ENCODE measurements around the gene ROBO2.

ROBO2 gene

DNA sequence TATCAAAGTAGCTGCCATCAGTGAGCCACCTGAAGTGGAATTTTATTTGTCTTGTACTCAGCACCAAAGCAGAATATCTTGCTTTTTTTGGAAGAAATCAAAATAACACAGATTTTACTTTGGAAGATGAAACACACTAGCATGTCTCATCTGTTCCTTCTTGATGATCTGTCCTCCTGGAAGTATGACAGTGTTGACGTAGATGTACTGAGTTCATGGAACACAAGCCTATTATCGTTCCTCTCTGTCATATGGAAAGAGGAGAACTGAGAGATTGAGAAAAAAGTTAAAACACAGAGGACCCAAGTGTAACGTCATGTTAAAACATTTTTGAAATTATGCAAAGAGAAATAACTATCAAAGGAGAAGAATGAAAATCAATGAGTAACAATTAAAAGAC is 340.2 kb downstream of the ROBO2 start:
- TF ChIP-seq ZNF157 (tag by site-specific recombination; IDR thresholded peaks at IDR 0.05) (no peak), ZNF391 (tag by site-specific recombination; IDR thresholded peaks at IDR 0.05; ENCODE audit: borderline replicate concordance, low read depth) (no peak), ZSCAN23 (tag by site-specific recombination; IDR thresholded peaks at IDR 0.05) (no peak), ZNF473 (tag by site-specific recombination; IDR thresholded peaks at IDR 0.05) (no peak), ZNF292 (tag by site-specific recombination; IDR thresholded peaks at IDR 0.05; ENCODE audit: borderline replicate concordance, low read depth) (no peak), ZSCAN30 (tag by site-specific recombination; IDR thresholded peaks at IDR 0.05) (no peak), GLI2 (tag by site-specific recombination; IDR thresholded peaks at IDR 0.05; ENCODE audit: borderline replicate concordance, low read depth) (no peak), ZNF654 (tag by site-specific recombination; IDR thresholded peaks at IDR 0.05; ENCODE audit: low read depth) (no peak), SP3 (tag by site-specific recombination; IDR thresholded peaks at IDR 0.05) (no peak), ZNF560 (tag by site-specific recombination; IDR thresholded peaks at IDR 0.05; ENCODE audit: borderline replicate concordance) (no peak), ZNF423 (tag by site-specific recombination; IDR thresholded peaks at IDR 0.05) (no peak), SALL2 (tag by site-specific recombination; IDR thresholded peaks at IDR 0.05; ENCODE audit: borderline replicate concordance) (no peak), ZNF169 (tag by site-specific recombination; IDR thresholded peaks at IDR 0.05) (no peak), IKZF3 (tag by site-specific recombination; IDR thresholded peaks at IDR 0.05) (no peak), BCL11B (tag by site-specific recombination; IDR thresholded peaks at IDR 0.05; ENCODE audit: low read depth) (no peak), OVOL3 (tag by site-specific recombination; IDR thresholded peaks at IDR 0.05) (no peak), ZNF335 (tag by site-specific recombination; conservative IDR thresholded peaks at IDR 0.05) (no peak), ZNF394 (tag by site-specific recombination; IDR thresholded peaks at IDR 0.05; ENCODE audit: borderline replicate concordance) (no peak)
- TF ChIP-seq, protein P1, sequence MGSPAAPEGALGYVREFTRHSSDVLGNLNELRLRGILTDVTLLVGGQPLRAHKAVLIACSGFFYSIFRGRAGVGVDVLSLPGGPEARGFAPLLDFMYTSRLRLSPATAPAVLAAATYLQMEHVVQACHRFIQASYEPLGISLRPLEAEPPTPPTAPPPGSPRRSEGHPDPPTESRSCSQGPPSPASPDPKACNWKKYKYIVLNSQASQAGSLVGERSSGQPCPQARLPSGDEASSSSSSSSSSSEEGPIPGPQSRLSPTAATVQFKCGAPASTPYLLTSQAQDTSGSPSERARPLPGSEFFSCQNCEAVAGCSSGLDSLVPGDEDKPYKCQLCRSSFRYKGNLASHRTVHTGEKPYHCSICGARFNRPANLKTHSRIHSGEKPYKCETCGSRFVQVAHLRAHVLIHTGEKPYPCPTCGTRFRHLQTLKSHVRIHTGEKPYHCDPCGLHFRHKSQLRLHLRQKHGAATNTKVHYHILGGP (tag by site-specific recombination; IDR thresholded peaks at IDR 0.05): no peak
- TF ChIP-seq, protein P2, sequence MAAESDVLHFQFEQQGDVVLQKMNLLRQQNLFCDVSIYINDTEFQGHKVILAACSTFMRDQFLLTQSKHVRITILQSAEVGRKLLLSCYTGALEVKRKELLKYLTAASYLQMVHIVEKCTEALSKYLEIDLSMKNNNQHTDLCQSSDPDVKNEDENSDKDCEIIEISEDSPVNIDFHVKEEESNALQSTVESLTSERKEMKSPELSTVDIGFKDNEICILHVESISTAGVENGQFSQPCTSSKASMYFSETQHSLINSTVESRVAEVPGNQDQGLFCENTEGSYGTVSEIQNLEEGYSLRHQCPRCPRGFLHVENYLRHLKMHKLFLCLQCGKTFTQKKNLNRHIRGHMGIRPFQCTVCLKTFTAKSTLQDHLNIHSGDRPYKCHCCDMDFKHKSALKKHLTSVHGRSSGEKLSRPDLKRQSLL (tag by site-specific recombination; IDR thresholded peaks at IDR 0.05): no peak
- Histone ChIP-seq H3K9me3 (ENCODE audit: control insufficient read depth, insufficient read depth, low read depth, low read length) (no peaks in the 10 kb centered on the region), H3K4me3 (ENCODE audit: low read depth, low read length) (no peak overlapping the region), H3K27ac (ENCODE audit: extremely low read depth, low read depth, low read length) (no peak overlapping the region), H3K4me1 (ENCODE audit: control insufficient read depth, insufficient read depth, low read length) (no peaks in the 10 kb centered on the region), H3K36me3 (ENCODE audit: control insufficient read depth in 2 of 2, insufficient read depth in 1 of 2, low read length in 2 of 2) (no peaks in the 10 kb centered on the region)
- ChIA-PET CTCF (no interaction called here), POLR2A (no interaction called here)

- CTCF ChIA-PET: no interaction called here
- H3K27ac ChIP-seq (ENCODE audit: extremely low read depth, low read depth, low read length): no peak overlapping the region
- H3K4me3 ChIP-seq (ENCODE audit: low read depth, low read length): no peak overlapping the region
- POLR2A ChIA-PET: no interaction called here
- H3K4me1 ChIP-seq (ENCODE audit: control insufficient read depth, insufficient read depth, low read length): no peaks in the 10 kb centered on the region
- H3K9me3 ChIP-seq (ENCODE audit: control insufficient read depth, insufficient read depth, low read depth, low read length): no peaks in the 10 kb centered on the region
- H3K36me3 ChIP-seq (ENCODE audit: control insufficient read depth in 2 of 2, insufficient read depth in 1 of 2, low read length in 2 of 2): no peaks in the 10 kb centered on the region
- TF ChIP-seq ZNF585B (tag by site-specific recombination; IDR thresholded peaks at IDR 0.05) (no peak), ZXDB (tag by site-specific recombination; IDR thresholded peaks at IDR 0.05) (no peak), ZFP3 (tag by site-specific recombination; IDR thresholded peaks at IDR 0.05; ENCODE audit: low read depth) (no peak), ZNF544 (tag by site-specific recombination; IDR thresholded peaks at IDR 0.05) (no peak), TSHZ1 (tag by site-specific recombination; IDR thresholded peaks at IDR 0.05; ENCODE audit: borderline replicate concordance) (no peak), ZNF692 (tag by site-specific recombination; IDR thresholded peaks at IDR 0.05) (no peak), ZNF837 (tag by site-specific recombination; IDR thresholded peaks at IDR 0.05) (no peak), ZNF184 (tag by site-specific recombination; IDR thresholded peaks at IDR 0.05) (no peak), ZNF248 (tag by site-specific recombination; IDR thresholded peaks at IDR 0.05) (no peak), ZSCAN5A (tag by site-specific recombination; IDR thresholded peaks at IDR 0.05) (no peak)
These were observed 341.5 kb downstream of the ROBO2 start for GRCh38 chr3:77381431-77381830.

Measured in HEK293 (cell line).